GM10847 (cell line): ENCODE data around the gene MED26.

Source experiments
- POLR2A ChIP-seq: IDR thresholded peaks from 2 replicates; pipeline ENCODE4 v1.6.1; 2011; ENCODE audit not compliant: insufficient read length; ENCODE audit errors: extremely low read depth

Gene MED26

GRCh38 chr19:16587833-16588823 is 39.9 kb downstream of the MED26 start:
- TF ChIP-seq POLR2A = peak; percentile 90

- TF ChIP-seq POLR2A = peak; percentile 59
Measured at GRCh38 chr19:16586991-16587832, 40.8 kb downstream of the MED26 start.

GRCh38 chr19:16586477-16586871 is 41.5 kb downstream of the MED26 start:
- no peak for TF ChIP-seq POLR2A

GRCh38 chr19:16585808-16586476 is 42.1 kb downstream of the MED26 start:
- no peak for TF ChIP-seq POLR2A

- no peak for TF ChIP-seq POLR2A
Measured at GRCh38 chr19:16585094-16585801, 42.8 kb downstream of the MED26 start.

GRCh38 chr19:16584248-16585093 is 43.5 kb downstream of the MED26 start:
- peak; percentile 95 for TF ChIP-seq POLR2A

- TF ChIP-seq POLR2A = no peak
Measured at GRCh38 chr19:16582486-16583261, 45.3 kb downstream of the MED26 start.

GRCh38 chr19:16581971-16582343 is 46.0 kb downstream of the MED26 start:
- TF ChIP-seq POLR2A = no peak

GRCh38 chr19:16581145-16581970 is 46.6 kb downstream of the MED26 start:
- TF ChIP-seq POLR2A = no peak

- TF ChIP-seq POLR2A = no peak
Measured at GRCh38 chr19:16579381-16579780, 48.6 kb downstream of the MED26 start.

- no peak for TF ChIP-seq POLR2A
Measured at GRCh38 chr19:16577531-16577985, 50.4 kb downstream of the MED26 start.

- TF ChIP-seq POLR2A = no peak
Measured at GRCh38 chr19:16576690-16577530, 51.1 kb downstream of the MED26 start.
